Testis (tissue), 3 donors: ENCODE measurements around the gene KLHL29. TPM values are rescaled to one million over a fixed set of nuclear protein-coding genes. Genes with fewer than 3 reads are reported as not detected.

ENCODE experiments used
- DNase-seq: peaks from one replicate; pipeline ENCODE4 v3.0.0-alpha.2; 2019
- H3K27ac ChIP-seq, 2 donors: fragments of 200-600 bp; sonication (generic); one replicate each; pipeline ENCODE4 v1.5.1; 2019
- H3K27me3 ChIP-seq: fragments of 200-600 bp; sonication (generic); one replicate; pipeline ENCODE4 v1.5.1; 2019
- H3K36me3 ChIP-seq: fragments of 200-600 bp; sonication (generic); one replicate; pipeline ENCODE4 v1.5.1; 2017; ENCODE audit warnings: low read depth; ENCODE audit errors: missing control alignments
- H3K4me1 ChIP-seq: fragments of 200-600 bp; sonication (generic); one replicate; pipeline ENCODE4 v1.5.1; 2019
- H3K4me3 ChIP-seq, 2 donors: fragments of 200-600 bp; sonication (generic); one replicate each; pipeline ENCODE4 v1.5.1; 2017 to 2019
- H3K9me3 ChIP-seq: fragments of 200-600 bp; sonication (generic); one replicate; pipeline ENCODE4 v1.5.1; 2017
- POLR2A ChIP-seq: fragments of 450-650 bp; IDR thresholded peaks from one replicate; pipeline ENCODE4 v1.6.1; 2017; ENCODE audit warnings: antibody characterized with exemption, mild to moderate bottlenecking, moderate library complexity
- WGBS, 2 donors: methylation state at CpG; one replicate each; pipeline ENCODE4 v1.1.5; 2018; 5-methylcytosine and 5-hydroxymethylcytosine counted together
- intact Hi-C: fragments of 100-400 bp; cut with DNase I; formaldehyde crosslinking; loops from one replicate; pipeline ENCODE4 v1.15.1; 2023; ENCODE audit warnings: low total_unique reads
- polyA plus RNA-seq: library from polyadenylated mRNA; stranded (reverse); fragments of 350-450 nt; fragmentation: Illumina TruSeq; extraction: RNeasy Lipid Tissue Mini Kit (QIAGEN cat#74804); gene quantifications from one replicate; pipeline ENCODE4 v1.2.3, GENCODE V29; 2014; ENCODE audit warnings: low read depth, low replicate concordance; ENCODE audit not compliant: insufficient read depth
- total RNA-seq, 2 donors: library from RNA; depleted of rRNA; stranded (reverse); fragments of >200 nt; gene quantifications; one replicate each; pipeline ENCODE4 v1.2.3, GENCODE V29; 2016
- TF ChIP-seq, protein P1 (sequence below), 3 experiments: fragments of 450-650 bp in 2 of 3; fragments of 200-600 bp in 1 of 3; sonication (generic) in 1 of 3; IDR thresholded peaks; one replicate each; pipeline ENCODE4 v1.5.1; 2016 to 2019; ENCODE audit warnings: antibody characterized with exemption in 3 of 3, mild to moderate bottlenecking in 2 of 3, moderate library complexity in 1 of 3

KLHL29 gene
- total and polyA plus RNA-seq, 3 donors from 2014 or later: 3.3 to 10.9 (median 7.9) TPM

- Histone ChIP-seq H3K4me1 (peaks cover 7% of the 10 kb centered on the region), H3K4me3 (no peak overlapping the region), H3K27me3 (no peaks in the 10 kb centered on the region), H3K27ac (no peak overlapping the region), H3K9me3 (no peaks in the 10 kb centered on the region), H3K36me3 (no peaks in the 10 kb centered on the region)
- TF ChIP-seq, protein P1, sequence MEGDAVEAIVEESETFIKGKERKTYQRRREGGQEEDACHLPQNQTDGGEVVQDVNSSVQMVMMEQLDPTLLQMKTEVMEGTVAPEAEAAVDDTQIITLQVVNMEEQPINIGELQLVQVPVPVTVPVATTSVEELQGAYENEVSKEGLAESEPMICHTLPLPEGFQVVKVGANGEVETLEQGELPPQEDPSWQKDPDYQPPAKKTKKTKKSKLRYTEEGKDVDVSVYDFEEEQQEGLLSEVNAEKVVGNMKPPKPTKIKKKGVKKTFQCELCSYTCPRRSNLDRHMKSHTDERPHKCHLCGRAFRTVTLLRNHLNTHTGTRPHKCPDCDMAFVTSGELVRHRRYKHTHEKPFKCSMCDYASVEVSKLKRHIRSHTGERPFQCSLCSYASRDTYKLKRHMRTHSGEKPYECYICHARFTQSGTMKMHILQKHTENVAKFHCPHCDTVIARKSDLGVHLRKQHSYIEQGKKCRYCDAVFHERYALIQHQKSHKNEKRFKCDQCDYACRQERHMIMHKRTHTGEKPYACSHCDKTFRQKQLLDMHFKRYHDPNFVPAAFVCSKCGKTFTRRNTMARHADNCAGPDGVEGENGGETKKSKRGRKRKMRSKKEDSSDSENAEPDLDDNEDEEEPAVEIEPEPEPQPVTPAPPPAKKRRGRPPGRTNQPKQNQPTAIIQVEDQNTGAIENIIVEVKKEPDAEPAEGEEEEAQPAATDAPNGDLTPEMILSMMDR (IDR thresholded peaks at IDR 0.05): no peak
- no peak for TF ChIP-seq POLR2A
- DNase-seq: no peak
- intact Hi-C loops: no loop called here
- WGBS, 2 donors: 88 to 96% methylated on average over 12 of the region's 12 CpGs
These were observed 106.8 kb downstream of the KLHL29 start for GRCh38 chr2:23491591-23492336.

DNA sequence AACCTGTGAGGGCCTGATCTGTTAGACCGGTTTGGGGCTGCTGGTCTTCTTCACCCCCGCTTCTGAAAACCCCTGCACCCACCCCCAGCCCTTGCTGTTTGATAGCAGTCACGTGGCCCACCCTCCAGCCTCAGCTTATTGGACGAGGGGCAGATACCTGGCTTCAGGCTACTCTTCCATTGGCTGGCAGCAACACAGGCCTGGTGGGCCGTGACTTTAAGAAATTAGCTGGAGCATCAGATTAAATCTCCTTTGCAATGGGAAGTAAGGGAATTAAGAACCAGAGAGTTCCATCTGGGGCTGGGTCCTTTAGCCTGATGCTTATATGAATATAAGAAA, 107.3 kb downstream of the KLHL29 start:
- TF ChIP-seq POLR2A: no peak
- TF ChIP-seq, protein P1 (IDR thresholded peaks at IDR 0.05): no peak
- H3K9me3 ChIP-seq: no peaks in the 10 kb centered on the region
- no peaks in the 10 kb centered on the region for H3K27me3 ChIP-seq
- H3K4me1 ChIP-seq: peaks cover 7% of the 10 kb centered on the region
- WGBS, 2 donors: 81 to 93% methylated on average over 5 of the region's 5 CpGs
- intact Hi-C loops: no loop called here
- H3K4me3 ChIP-seq: no peak overlapping the region
- no peak overlapping the region for H3K27ac ChIP-seq
- no peak for DNase-seq
- no peaks in the 10 kb centered on the region for H3K36me3 ChIP-seq

- Histone ChIP-seq H3K9me3 (no peaks in the 10 kb centered on the region), H3K36me3 (no peaks in the 10 kb centered on the region), H3K4me3 (no peak overlapping the region), H3K27me3 (no peaks in the 10 kb centered on the region), H3K4me1 (peaks cover 7% of the 10 kb centered on the region), H3K27ac (no peak overlapping the region)
- DNase-seq: no peak
- intact Hi-C loops: no loop called here
- 49 to 67% methylated on average over 7 of the region's 7 CpGs for WGBS, 2 donors
- TF ChIP-seq, protein P1 (IDR thresholded peaks at IDR 0.05): no peak
- TF ChIP-seq POLR2A: no peak
These were observed 107.9 kb downstream of the KLHL29 start for GRCh38 chr2:23492921-23493320.

- Histone ChIP-seq H3K4me3 (no peak overlapping the region), H3K27me3 (no peaks in the 10 kb centered on the region), H3K4me1 (peaks cover 7% of the 10 kb centered on the region), H3K27ac (no peak overlapping the region), H3K9me3 (no peaks in the 10 kb centered on the region), H3K36me3 (no peaks in the 10 kb centered on the region)
- TF ChIP-seq, protein P1 (IDR thresholded peaks at IDR 0.05): no peak
- TF ChIP-seq POLR2A: no peak
- 87 to 92% methylated on average over 4 of the region's 4 CpGs for WGBS, 2 donors
- intact Hi-C loops: no loop called here
- DNase-seq: no peak
These were observed 108.9 kb downstream of the KLHL29 start for GRCh38 chr2:23493846-23494245.

- Histone ChIP-seq H3K4me1 (peaks cover 7% of the 10 kb centered on the region), H3K4me3 (no peak overlapping the region), H3K27me3 (no peaks in the 10 kb centered on the region), H3K36me3 (no peaks in the 10 kb centered on the region), H3K9me3 (no peaks in the 10 kb centered on the region), H3K27ac (no peak overlapping the region)
- 64 to 72% methylated on average over 8 of the region's 8 CpGs for WGBS, 2 donors
- DNase-seq: no peak
- no peak for TF ChIP-seq POLR2A
- TF ChIP-seq, protein P1 (IDR thresholded peaks at IDR 0.05): no peak
- intact Hi-C loops: no loop called here
These were observed 109.3 kb downstream of the KLHL29 start for GRCh38 chr2:23494286-23494685.
